K562 (cell line): ENCODE measurements around the gene LYPLA2. TPM values are rescaled to one million over a fixed set of nuclear protein-coding genes. Genes with fewer than 3 reads are reported as not detected.

ENCODE experiments used
- NFRKB ChIP-seq: fragments of 450-650 bp; IDR thresholded peaks from 2 replicates; pipeline ENCODE4 v1.6.1; 2016; ENCODE audit warnings: low read depth
- U2AF1 ChIP-seq: fragments of 200-400 bp; formaldehyde crosslinking; optimal IDR thresholded peaks from 2 replicates; pipeline ENCODE3; 2017; ENCODE audit warnings: mild to moderate bottlenecking, low read depth, low read length, moderate library complexity
- polyA plus RNA-seq, 8 experiments: library from polyadenylated mRNA; depleted of rRNA in 4 of 8; stranded (reverse) in 5 of 8; unstranded in 3 of 8; fragments of >200 nt; fragmentation: Nextera tagmentation in 2 of 8; fragmentation: Illumina TruSeq in 1 of 8; extraction: Ambion mirVana in 2 of 8; extraction: Trizol in 1 of 8; gene quantifications; 2 replicates each; pipeline versions ENCODE4 v1.2.1 to v1.2.3, GENCODE V29; 2011 to 2014; ENCODE audit warnings: inconsistent platforms in 1 of 8, missing spikeins in 1 of 8
- total RNA-seq, 7 experiments: library from RNA; depleted of rRNA in 6 of 7; stranded (reverse); fragments of >200 nt in 6 of 7; fragmentation: Illumina TruSeq in 2 of 7; extraction: Trizol in 2 of 7; gene quantifications; 2 replicates each; pipeline versions ENCODE4 v1.2.1 to v1.2.3, GENCODE V29; 2011 to 2021; ENCODE audit warnings: low replicate concordance in 1 of 7
- TF ChIP-seq, protein P1 (sequence below), 2 experiments: fragments of 450-650 bp in 1 of 2; IDR thresholded peaks; 2 replicates each; pipeline ENCODE4 v1.6.1; 2011 to 2017; ENCODE audit warnings: low read depth in 2 of 2, antibody characterized with exemption in 1 of 2, borderline replicate concordance in 1 of 2, low read length in 1 of 2, mild to moderate bottlenecking in 1 of 2, mixed read lengths in 1 of 2; ENCODE audit not compliant: control insufficient read depth in 1 of 2
- TF ChIP-seq, protein P2 (sequence below): fragments of 450-650 bp; IDR thresholded peaks from 2 replicates; pipeline ENCODE4 v1.6.1; 2016; ENCODE audit warnings: mild to moderate bottlenecking, moderate library complexity

The LYPLA2 gene
- total and polyA plus RNA-seq, 9 of the 15 experiments (the other 6 are each of a cell fraction or from before 2014, with no cell fraction given) = 3.9 to 128 (median 60.1) TPM

DNA sequence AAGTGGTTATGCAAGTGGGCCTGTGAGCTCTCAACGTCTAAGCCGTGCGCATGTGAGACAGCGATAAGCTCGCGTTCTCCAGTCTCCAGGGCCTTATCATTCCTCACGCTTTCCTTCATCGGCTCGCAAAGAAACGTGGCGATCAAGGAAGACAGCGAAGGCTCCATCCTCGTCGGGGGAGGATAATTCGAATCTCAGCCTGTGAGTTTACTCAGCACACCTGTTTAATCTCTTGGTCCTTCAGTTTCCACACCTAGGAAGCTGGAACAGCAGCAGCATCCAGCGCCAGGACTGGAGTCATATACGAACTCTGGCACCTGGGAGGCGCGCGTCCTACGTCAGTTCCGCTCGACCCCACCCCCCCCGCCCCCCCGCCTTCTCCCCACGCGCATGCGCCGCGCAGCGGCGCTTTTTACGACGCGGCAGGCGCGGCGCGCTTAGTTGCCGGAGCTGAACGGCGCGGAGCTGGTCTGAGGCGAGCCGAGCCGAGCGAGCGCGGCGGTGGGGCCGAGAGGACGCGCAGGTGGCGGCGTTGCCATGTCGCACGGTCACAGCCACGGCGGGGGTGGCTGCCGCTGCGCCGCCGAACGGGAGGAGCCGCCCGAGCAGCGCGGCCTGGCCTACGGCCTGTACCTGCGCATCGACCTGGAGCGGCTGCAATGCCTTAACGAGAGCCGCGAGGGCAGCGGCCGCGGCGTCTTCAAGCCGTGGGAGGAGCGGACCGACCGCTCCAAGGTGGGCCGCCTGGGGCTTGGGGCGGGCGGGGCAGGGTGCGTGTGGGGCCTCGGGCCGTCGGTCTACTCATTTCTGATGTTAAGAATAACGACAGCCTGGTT, 12.7 kb upstream of the LYPLA2 start, which contains the start of gene PITHD1 (continued):
- TF ChIP-seq, protein P1, sequence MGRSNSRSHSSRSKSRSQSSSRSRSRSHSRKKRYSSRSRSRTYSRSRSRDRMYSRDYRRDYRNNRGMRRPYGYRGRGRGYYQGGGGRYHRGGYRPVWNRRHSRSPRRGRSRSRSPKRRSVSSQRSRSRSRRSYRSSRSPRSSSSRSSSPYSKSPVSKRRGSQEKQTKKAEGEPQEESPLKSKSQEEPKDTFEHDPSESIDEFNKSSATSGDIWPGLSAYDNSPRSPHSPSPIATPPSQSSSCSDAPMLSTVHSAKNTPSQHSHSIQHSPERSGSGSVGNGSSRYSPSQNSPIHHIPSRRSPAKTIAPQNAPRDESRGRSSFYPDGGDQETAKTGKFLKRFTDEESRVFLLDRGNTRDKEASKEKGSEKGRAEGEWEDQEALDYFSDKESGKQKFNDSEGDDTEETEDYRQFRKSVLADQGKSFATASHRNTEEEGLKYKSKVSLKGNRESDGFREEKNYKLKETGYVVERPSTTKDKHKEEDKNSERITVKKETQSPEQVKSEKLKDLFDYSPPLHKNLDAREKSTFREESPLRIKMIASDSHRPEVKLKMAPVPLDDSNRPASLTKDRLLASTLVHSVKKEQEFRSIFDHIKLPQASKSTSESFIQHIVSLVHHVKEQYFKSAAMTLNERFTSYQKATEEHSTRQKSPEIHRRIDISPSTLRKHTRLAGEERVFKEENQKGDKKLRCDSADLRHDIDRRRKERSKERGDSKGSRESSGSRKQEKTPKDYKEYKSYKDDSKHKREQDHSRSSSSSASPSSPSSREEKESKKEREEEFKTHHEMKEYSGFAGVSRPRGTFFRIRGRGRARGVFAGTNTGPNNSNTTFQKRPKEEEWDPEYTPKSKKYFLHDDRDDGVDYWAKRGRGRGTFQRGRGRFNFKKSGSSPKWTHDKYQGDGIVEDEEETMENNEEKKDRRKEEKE (IDR thresholded peaks at IDR 0.05; ENCODE audit: borderline replicate concordance in 1 of 2, control insufficient read depth in 1 of 2, low read depth in 2 of 2, low read length in 1 of 2) = 0 out of 4 replicates have a peak, but pooled peaks of 1 of the 2 experiments have one; percentile 50
- TF ChIP-seq U2AF1 (peak; percentile 60), NFRKB (peak; percentile 89)
- TF ChIP-seq, protein P2, sequence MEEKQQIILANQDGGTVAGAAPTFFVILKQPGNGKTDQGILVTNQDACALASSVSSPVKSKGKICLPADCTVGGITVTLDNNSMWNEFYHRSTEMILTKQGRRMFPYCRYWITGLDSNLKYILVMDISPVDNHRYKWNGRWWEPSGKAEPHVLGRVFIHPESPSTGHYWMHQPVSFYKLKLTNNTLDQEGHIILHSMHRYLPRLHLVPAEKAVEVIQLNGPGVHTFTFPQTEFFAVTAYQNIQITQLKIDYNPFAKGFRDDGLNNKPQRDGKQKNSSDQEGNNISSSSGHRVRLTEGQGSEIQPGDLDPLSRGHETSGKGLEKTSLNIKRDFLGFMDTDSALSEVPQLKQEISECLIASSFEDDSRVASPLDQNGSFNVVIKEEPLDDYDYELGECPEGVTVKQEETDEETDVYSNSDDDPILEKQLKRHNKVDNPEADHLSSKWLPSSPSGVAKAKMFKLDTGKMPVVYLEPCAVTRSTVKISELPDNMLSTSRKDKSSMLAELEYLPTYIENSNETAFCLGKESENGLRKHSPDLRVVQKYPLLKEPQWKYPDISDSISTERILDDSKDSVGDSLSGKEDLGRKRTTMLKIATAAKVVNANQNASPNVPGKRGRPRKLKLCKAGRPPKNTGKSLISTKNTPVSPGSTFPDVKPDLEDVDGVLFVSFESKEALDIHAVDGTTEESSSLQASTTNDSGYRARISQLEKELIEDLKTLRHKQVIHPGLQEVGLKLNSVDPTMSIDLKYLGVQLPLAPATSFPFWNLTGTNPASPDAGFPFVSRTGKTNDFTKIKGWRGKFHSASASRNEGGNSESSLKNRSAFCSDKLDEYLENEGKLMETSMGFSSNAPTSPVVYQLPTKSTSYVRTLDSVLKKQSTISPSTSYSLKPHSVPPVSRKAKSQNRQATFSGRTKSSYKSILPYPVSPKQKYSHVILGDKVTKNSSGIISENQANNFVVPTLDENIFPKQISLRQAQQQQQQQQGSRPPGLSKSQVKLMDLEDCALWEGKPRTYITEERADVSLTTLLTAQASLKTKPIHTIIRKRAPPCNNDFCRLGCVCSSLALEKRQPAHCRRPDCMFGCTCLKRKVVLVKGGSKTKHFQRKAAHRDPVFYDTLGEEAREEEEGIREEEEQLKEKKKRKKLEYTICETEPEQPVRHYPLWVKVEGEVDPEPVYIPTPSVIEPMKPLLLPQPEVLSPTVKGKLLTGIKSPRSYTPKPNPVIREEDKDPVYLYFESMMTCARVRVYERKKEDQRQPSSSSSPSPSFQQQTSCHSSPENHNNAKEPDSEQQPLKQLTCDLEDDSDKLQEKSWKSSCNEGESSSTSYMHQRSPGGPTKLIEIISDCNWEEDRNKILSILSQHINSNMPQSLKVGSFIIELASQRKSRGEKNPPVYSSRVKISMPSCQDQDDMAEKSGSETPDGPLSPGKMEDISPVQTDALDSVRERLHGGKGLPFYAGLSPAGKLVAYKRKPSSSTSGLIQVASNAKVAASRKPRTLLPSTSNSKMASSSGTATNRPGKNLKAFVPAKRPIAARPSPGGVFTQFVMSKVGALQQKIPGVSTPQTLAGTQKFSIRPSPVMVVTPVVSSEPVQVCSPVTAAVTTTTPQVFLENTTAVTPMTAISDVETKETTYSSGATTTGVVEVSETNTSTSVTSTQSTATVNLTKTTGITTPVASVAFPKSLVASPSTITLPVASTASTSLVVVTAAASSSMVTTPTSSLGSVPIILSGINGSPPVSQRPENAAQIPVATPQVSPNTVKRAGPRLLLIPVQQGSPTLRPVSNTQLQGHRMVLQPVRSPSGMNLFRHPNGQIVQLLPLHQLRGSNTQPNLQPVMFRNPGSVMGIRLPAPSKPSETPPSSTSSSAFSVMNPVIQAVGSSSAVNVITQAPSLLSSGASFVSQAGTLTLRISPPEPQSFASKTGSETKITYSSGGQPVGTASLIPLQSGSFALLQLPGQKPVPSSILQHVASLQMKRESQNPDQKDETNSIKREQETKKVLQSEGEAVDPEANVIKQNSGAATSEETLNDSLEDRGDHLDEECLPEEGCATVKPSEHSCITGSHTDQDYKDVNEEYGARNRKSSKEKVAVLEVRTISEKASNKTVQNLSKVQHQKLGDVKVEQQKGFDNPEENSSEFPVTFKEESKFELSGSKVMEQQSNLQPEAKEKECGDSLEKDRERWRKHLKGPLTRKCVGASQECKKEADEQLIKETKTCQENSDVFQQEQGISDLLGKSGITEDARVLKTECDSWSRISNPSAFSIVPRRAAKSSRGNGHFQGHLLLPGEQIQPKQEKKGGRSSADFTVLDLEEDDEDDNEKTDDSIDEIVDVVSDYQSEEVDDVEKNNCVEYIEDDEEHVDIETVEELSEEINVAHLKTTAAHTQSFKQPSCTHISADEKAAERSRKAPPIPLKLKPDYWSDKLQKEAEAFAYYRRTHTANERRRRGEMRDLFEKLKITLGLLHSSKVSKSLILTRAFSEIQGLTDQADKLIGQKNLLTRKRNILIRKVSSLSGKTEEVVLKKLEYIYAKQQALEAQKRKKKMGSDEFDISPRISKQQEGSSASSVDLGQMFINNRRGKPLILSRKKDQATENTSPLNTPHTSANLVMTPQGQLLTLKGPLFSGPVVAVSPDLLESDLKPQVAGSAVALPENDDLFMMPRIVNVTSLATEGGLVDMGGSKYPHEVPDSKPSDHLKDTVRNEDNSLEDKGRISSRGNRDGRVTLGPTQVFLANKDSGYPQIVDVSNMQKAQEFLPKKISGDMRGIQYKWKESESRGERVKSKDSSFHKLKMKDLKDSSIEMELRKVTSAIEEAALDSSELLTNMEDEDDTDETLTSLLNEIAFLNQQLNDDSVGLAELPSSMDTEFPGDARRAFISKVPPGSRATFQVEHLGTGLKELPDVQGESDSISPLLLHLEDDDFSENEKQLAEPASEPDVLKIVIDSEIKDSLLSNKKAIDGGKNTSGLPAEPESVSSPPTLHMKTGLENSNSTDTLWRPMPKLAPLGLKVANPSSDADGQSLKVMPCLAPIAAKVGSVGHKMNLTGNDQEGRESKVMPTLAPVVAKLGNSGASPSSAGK = peak; percentile 94
